Neural cell (in vitro differentiated cells): Measurements from ENCODE around the gene ABO. TPM values are rescaled to one million over a fixed set of nuclear protein-coding genes. Genes with fewer than 3 reads are reported as not detected.

ENCODE experiments used
- H2AFZ ChIP-seq: fragments of 200-600, 300-800 bp; sonication (generic), shearing (Covaris generic); 2 replicates; pipeline ENCODE4 v1.6.0; 2014; ENCODE audit warnings: low read depth, mild to moderate bottlenecking, antibody characterized with exemption, low read length, moderate library complexity
- H3F3A ChIP-seq: fragments of 200-600 bp; shearing (Covaris generic); 2 replicates; pipeline ENCODE4 v1.6.1; 2016; ENCODE audit warnings: mild to moderate bottlenecking, moderate library complexity, mixed read lengths, antibody characterized with exemption, low read length; ENCODE audit not compliant: insufficient read depth, poor library complexity, severe bottlenecking
- H3K27ac ChIP-seq: fragments of 200-600, 300-800 bp; sonication (generic), shearing (Covaris generic); 2 replicates; pipeline ENCODE4 v1.5.1; 2014; ENCODE audit warnings: mild to moderate bottlenecking, low read length, moderate library complexity
- H3K27me3 ChIP-seq: fragments of 300-800, 200-600 bp; sonication (generic), shearing (Covaris generic); 2 replicates; pipeline ENCODE4 v1.6.0; 2014; ENCODE audit warnings: mild to moderate bottlenecking, low read depth, low read length, moderate library complexity; ENCODE audit not compliant: insufficient read depth
- H3K36me3 ChIP-seq: fragments of 300-800, 200-600 bp; sonication (generic), shearing (Covaris generic); 2 replicates; pipeline ENCODE4 v1.5.1; 2014; ENCODE audit warnings: mild to moderate bottlenecking, antibody characterized with exemption, low read length, moderate library complexity; ENCODE audit not compliant: insufficient read depth
- H3K4me2 ChIP-seq: fragments of 300-800, 200-600 bp; sonication (generic), shearing (Covaris generic); 2 replicates; pipeline ENCODE4 v1.6.0; 2014; ENCODE audit warnings: mild to moderate bottlenecking, low read length
- H3K4me3 ChIP-seq: fragments of 300-800, 200-600 bp; sonication (generic), shearing (Covaris generic); 2 replicates; pipeline ENCODE4 v1.5.1; 2014; ENCODE audit warnings: mild to moderate bottlenecking, low read length, moderate library complexity
- H3K79me2 ChIP-seq: fragments of 200-600 bp; shearing (Covaris generic); replicated peaks from 2 replicates; pipeline ENCODE4 v1.6.0; 2014; ENCODE audit warnings: mild to moderate bottlenecking, low read length, moderate library complexity; ENCODE audit not compliant: insufficient read depth
- H3K9ac ChIP-seq: fragments of 300-800, 200-600 bp; sonication (generic), shearing (Covaris generic); 2 replicates; pipeline ENCODE4 v1.6.1; 2016; ENCODE audit warnings: mild to moderate bottlenecking, low read length, mixed read lengths
- H3K9me2 ChIP-seq: fragments of 200-600 bp; shearing (Covaris generic); 2 replicates; pipeline ENCODE4 v1.6.1; 2016; ENCODE audit warnings: mild to moderate bottlenecking, low read length, mixed read lengths; ENCODE audit not compliant: insufficient read depth
- H3K9me3 ChIP-seq: fragments of 200-600, 300-800 bp; sonication (generic), shearing (Covaris generic); 2 replicates; pipeline ENCODE4 v1.6.1; 2016; ENCODE audit warnings: mild to moderate bottlenecking, mixed run types, low read length, moderate library complexity, mixed read lengths
- H4K20me1 ChIP-seq: fragments of 200-600 bp; shearing (Covaris generic); 2 replicates; pipeline ENCODE4 v1.6.1; 2016; ENCODE audit warnings: mild to moderate bottlenecking, mixed run types; ENCODE audit not compliant: insufficient read depth
- CTCF ChIP-seq: fragments of 450-650 bp; IDR thresholded peaks from 2 replicates; pipeline ENCODE4 v1.5.1; 2014; ENCODE audit warnings: antibody characterized with exemption, mild to moderate bottlenecking, moderate library complexity; ENCODE audit not compliant: poor library complexity, severe bottlenecking
- EP300 ChIP-seq: fragments of 450-650 bp; conservative IDR thresholded peaks from 2 replicates; pipeline ENCODE4 v1.6.1; 2014; ENCODE audit warnings: antibody characterized with exemption, mild to moderate bottlenecking, moderate library complexity; ENCODE audit not compliant: poor library complexity, severe bottlenecking
- EZH2 ChIP-seq: fragments of 200-600, 300-800 bp; shearing (Covaris generic), sonication (generic); IDR thresholded peaks from 2 replicates; pipeline ENCODE4 v1.6.1; 2014; ENCODE audit warnings: antibody characterized with exemption, low read length, borderline replicate concordance, mild to moderate bottlenecking; ENCODE audit not compliant: insufficient read depth, poor library complexity, severe bottlenecking
- MXI1 ChIP-seq: fragments of 450-650 bp; conservative IDR thresholded peaks from 2 replicates; pipeline ENCODE4 v1.6.1; 2014; ENCODE audit warnings: antibody characterized with exemption, mild to moderate bottlenecking; ENCODE audit not compliant: poor library complexity, severe bottlenecking
- POLR2AphosphoS5 ChIP-seq: IDR thresholded peaks from 2 replicates; pipeline ENCODE4 v1.6.1; 2012
- RAD21 ChIP-seq: fragments of 450-650 bp; conservative IDR thresholded peaks from 2 replicates; pipeline ENCODE4 v1.6.1; 2014; ENCODE audit warnings: antibody characterized with exemption, mild to moderate bottlenecking, moderate library complexity
- SMC3 ChIP-seq: fragments of 450-650 bp; conservative IDR thresholded peaks from 2 replicates; pipeline ENCODE4 v1.6.1; 2014; ENCODE audit warnings: antibody characterized with exemption, mild to moderate bottlenecking, moderate library complexity; ENCODE audit not compliant: poor library complexity
- TAF1 ChIP-seq: IDR thresholded peaks from 2 replicates; pipeline ENCODE4 v1.6.1; 2012; ENCODE audit warnings: low read depth
- polyA plus RNA-seq: library from polyadenylated mRNA; depleted of rRNA; stranded (reverse); fragments of >200 nt; gene quantifications from 2 replicates; pipeline ENCODE4 v1.2.3, GENCODE V29; 2014
- TF ChIP-seq, protein P1 (sequence below): IDR thresholded peaks from 2 replicates; pipeline ENCODE4 v1.6.1; 2012; ENCODE audit warnings: borderline replicate concordance

Gene ABO
- polyA plus RNA-seq, 1 donor from 2014 or later, result not detected

GRCh38 chr9:133282464-133283238, 7.7 kb upstream of the ABO start:
- H3K79me2 ChIP-seq, result no peaks in the 10 kb centered on the region
- H4K20me1 ChIP-seq, result no peaks in the 10 kb centered on the region
- H3K4me3 ChIP-seq, result no peak overlapping the region
- peaks cover 6% of the 10 kb centered on the region for H3K27me3 ChIP-seq
- H2AFZ ChIP-seq, result no peak overlapping the region
- H3K9me3 ChIP-seq, result no peaks in the 10 kb centered on the region
- no peak overlapping the region for H3K4me2 ChIP-seq
- TF ChIP-seq CTCF (no peak), TAF1 (no peak), EP300 (no peak), SMC3 (no peak), POLR2AphosphoS5 (no peak), RAD21 (no peak), MXI1 (no peak), EZH2 (no peak)
- TF ChIP-seq, protein P1, sequence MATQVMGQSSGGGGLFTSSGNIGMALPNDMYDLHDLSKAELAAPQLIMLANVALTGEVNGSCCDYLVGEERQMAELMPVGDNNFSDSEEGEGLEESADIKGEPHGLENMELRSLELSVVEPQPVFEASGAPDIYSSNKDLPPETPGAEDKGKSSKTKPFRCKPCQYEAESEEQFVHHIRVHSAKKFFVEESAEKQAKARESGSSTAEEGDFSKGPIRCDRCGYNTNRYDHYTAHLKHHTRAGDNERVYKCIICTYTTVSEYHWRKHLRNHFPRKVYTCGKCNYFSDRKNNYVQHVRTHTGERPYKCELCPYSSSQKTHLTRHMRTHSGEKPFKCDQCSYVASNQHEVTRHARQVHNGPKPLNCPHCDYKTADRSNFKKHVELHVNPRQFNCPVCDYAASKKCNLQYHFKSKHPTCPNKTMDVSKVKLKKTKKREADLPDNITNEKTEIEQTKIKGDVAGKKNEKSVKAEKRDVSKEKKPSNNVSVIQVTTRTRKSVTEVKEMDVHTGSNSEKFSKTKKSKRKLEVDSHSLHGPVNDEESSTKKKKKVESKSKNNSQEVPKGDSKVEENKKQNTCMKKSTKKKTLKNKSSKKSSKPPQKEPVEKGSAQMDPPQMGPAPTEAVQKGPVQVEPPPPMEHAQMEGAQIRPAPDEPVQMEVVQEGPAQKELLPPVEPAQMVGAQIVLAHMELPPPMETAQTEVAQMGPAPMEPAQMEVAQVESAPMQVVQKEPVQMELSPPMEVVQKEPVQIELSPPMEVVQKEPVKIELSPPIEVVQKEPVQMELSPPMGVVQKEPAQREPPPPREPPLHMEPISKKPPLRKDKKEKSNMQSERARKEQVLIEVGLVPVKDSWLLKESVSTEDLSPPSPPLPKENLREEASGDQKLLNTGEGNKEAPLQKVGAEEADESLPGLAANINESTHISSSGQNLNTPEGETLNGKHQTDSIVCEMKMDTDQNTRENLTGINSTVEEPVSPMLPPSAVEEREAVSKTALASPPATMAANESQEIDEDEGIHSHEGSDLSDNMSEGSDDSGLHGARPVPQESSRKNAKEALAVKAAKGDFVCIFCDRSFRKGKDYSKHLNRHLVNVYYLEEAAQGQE, result no peak
- no peak overlapping the region for H3K27ac ChIP-seq
- no peaks in the 10 kb centered on the region for H3K9me2 ChIP-seq
- H3K9ac ChIP-seq, result no peak overlapping the region
- H3K36me3 ChIP-seq, result no peaks in the 10 kb centered on the region
- H3F3A ChIP-seq, result no peaks in the 10 kb centered on the region

GRCh38 chr9:133280392-133280791, 5.4 kb upstream of the ABO start:
- no peak overlapping the region for H3K4me3 ChIP-seq
- no peaks in the 10 kb centered on the region for H3K9me2 ChIP-seq
- no peak overlapping the region for H3K9ac ChIP-seq
- no peaks in the 10 kb centered on the region for H3F3A ChIP-seq
- no peak overlapping the region for H3K27ac ChIP-seq
- H3K36me3 ChIP-seq, result no peaks in the 10 kb centered on the region
- H3K27me3 ChIP-seq, result peaks cover 21% of the 10 kb centered on the region
- no peak for TF ChIP-seq MXI1
- TF ChIP-seq EP300, result no peak
- TF ChIP-seq RAD21, result no peak
- TF ChIP-seq SMC3, result no peak
- TF ChIP-seq POLR2AphosphoS5, result no peak
- TF ChIP-seq EZH2, result no peak
- H3K9me3 ChIP-seq, result no peaks in the 10 kb centered on the region
- H3K4me2 ChIP-seq, result no peak overlapping the region
- H4K20me1 ChIP-seq, result no peaks in the 10 kb centered on the region
- H3K79me2 ChIP-seq, result no peaks in the 10 kb centered on the region
- no peak overlapping the region for H2AFZ ChIP-seq
